GM12874 (cell line): ENCODE results near the gene FAM240A.

Source experiments
- TF ChIP-seq, protein P1 (sequence below): IDR thresholded peaks from 2 replicates; pipeline ENCODE4 v1.5.1; 2011; ENCODE audit warnings: low read depth, mild to moderate bottlenecking, control low read depth, low read length, moderate library complexity; ENCODE audit not compliant: insufficient read depth

The FAM240A gene

DNA sequence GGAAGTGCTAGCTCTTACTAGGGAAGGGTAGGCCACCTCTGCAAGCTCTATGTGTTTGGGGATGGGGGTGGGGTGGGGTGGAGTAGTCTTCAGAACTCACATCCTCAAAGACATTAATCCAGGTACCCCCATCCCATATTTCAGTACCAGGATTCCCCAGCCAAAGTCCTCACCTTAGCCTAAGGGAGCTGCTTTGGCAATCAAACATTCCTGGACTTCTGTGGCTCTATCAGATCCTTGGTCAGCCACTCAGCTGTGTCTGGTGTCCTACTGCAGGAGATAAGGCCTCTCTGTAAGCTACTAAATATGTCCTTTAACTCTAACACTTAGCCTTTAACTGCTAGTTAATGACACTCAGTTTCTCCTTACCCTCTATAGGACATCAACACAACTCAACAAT, 26.9 kb downstream of the FAM240A start:
- TF ChIP-seq, protein P1, sequence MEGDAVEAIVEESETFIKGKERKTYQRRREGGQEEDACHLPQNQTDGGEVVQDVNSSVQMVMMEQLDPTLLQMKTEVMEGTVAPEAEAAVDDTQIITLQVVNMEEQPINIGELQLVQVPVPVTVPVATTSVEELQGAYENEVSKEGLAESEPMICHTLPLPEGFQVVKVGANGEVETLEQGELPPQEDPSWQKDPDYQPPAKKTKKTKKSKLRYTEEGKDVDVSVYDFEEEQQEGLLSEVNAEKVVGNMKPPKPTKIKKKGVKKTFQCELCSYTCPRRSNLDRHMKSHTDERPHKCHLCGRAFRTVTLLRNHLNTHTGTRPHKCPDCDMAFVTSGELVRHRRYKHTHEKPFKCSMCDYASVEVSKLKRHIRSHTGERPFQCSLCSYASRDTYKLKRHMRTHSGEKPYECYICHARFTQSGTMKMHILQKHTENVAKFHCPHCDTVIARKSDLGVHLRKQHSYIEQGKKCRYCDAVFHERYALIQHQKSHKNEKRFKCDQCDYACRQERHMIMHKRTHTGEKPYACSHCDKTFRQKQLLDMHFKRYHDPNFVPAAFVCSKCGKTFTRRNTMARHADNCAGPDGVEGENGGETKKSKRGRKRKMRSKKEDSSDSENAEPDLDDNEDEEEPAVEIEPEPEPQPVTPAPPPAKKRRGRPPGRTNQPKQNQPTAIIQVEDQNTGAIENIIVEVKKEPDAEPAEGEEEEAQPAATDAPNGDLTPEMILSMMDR: no peak

DNA sequence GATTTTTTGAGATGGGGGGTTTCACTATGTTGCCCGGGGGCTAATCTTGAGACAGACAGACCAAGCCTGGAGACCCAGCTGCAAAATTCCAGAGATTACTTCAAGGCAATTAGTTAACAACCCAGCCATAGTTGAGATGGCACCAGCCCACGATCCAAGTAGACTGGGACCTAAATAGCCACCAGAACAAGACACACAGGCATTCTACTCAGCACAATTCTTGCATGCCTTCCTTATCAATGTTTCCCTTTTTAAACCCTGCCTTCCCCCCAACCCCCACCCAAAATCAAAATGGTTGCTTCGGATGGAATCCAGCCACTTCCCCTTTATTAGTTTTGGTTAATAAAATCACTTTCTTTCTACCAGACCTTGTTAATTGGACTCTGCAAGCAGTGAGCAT, 28.6 kb downstream of the FAM240A start:
- TF ChIP-seq, protein P1: no peak

DNA sequence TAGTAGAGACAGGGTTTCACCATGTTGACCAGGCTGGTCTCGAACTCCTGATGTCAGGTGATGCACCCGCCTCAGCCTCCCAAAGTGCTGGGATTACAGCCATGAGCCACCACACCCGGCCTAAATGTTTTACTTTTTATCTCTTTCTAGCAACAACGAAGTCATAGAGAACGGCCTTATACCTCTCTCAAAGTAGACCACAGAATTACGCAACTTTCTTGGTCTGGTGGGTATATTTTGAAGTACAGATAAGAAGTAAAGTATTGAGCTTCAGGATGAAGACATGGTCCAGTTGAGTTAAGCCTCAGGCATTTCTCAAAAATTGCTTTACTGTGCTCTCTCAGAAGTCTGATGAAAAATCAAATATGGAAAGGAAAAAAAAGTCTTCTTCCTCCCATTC, 30.6 kb downstream of the FAM240A start:
- TF ChIP-seq, protein P1: no peak

DNA sequence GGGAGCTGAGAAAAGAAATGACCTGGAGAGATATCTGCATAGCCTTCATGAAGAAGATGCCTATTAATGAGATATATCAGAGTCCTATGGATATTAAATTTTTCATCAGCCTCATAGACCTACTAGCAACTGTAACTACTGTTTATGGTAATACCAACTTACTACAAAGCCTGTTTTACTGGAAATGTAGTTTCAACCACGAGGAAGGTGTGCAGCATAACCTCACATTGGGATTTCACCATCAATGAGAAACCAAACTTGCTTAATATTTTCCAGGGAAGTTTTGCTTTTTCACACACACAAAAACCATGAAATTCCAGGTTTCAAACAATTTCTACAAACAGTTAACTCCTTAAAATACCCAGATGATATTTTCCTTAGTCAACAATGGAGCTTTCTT, 31.4 kb downstream of the FAM240A start:
- TF ChIP-seq, protein P1: no peak

DNA sequence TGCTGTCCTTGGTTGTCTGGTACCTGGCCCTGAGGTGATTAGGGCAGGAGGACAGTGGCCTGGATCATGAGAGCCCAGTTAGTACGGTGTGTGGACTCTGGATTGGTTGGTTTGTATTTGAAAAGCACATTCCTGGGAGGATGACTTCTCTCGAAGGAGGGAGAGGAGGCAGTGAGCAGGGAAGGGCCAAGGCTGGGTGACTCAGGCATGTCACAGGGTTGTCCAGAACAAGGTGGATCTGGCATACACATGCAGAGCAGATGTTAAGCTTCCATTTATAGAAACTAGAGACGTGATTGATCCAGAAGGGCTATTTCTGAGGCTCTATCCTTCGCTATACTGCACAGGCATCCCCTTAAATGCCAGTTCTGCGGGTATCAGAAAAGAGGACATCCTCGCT, 34.4 kb downstream of the FAM240A start:
- TF ChIP-seq, protein P1: no peak

DNA sequence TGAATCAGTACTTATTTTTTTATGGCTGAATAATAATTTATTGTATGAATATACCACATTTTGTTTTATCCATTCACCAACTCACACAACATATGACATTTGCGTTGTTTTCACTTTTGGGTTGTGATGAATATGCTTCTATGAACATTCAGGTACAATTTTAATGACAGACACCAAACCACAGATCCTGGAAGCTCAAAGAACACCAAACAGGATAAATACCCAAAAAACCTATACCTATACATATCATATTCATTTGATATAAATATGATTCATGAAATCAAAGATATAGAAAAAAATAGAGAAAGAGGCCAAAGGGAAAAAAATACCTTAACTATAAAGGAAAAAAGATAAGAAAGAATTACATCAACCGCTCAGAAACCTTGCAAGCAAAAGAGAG, 35.8 kb downstream of the FAM240A start:
- TF ChIP-seq, protein P1: no peak

DNA sequence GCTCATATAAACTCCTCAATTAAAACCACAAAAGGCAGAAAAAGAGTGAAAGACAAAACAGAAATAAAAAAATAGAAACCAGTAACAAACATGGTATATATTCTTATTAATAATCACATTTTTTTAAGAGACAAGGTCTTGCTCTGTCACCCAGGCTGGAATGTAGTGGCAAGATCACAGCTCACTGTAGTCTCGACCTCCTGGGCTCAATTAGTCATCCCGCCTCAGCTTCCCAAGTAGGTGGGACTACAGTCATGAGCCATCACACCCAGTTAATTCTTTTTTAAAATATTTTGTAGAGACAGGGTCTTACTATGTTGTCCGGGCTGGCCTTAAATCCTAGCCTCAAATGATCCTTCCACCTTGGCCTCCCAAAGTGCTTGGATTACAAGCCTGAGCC, 37.1 kb downstream of the FAM240A start:
- TF ChIP-seq, protein P1: no peak

DNA sequence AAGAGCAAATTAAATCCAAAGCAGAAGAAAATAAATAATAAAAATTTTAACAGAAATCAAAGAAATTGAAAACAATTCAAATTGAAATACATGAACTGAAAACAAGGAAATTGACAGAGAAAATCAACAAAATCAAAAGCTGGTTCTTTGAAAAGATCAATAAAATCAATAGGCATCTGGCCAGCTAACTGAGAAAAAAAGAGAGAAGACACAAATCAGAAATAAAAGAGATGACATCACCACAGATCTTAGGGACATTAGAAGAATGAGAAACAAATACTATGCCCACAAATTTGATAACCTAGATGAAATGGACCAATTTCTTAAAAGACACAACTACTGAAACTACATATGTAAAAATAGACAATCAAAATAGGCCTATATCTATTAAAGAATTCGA, 38.8 kb downstream of the FAM240A start:
- TF ChIP-seq, protein P1: no peak
